HG03432 (cell line): ENCODE results near the gene LCE1B.

Source experiments
- ATAC-seq: cut with Tn5 transposase; IDR thresholded peaks from one replicate; pipeline ENCODE4 v1.9.1; 2021; ENCODE audit warnings: mild to moderate bottlenecking, moderate library complexity; ENCODE audit not compliant: unreplicated experiment

Gene LCE1B

DNA sequence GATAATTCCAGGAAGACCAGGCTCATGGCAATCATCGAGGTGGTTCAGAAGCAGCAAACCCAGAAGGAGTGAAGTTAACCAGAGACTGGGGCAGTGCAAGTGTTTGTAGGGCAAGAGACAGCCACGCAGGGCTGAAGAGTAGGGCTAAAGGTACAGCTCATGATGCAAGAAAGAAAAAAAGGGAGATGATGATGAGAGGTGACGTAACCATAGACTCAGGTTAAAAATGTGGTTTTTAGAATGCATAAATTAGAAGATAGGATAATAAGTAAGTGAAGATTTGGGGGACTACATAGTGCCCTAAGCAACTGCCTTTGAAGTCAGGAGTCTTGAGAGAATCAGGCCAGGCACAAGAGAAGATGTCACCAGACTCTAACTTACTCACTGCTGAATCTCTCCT lies 48.4 kb downstream of the LCE1B start:
- ATAC-seq, result no peak

DNA sequence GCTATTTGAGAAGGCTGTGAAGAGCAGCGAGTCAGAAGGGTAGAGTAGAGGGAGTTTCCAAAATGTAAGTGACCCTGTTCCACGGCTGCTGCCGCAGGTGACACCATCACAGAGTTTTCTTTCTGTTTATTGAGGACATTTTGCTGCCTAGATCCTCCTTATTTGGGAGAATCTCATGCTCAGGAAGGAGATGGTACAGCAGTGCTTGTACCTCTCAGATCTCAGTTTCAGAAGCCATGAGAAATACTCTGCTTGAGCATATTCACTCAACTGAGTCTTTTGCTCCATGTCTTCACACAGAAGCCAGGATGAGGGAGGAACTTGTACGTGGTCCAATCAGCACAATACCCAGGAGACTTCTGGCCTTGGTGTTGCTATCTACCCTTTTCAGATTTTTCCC lies 49.6 kb downstream of the LCE1B start:
- ATAC-seq, result no peak
